ENCODE measurements around the gene SLCO3A1. TPM values are rescaled to one million over a fixed set of nuclear protein-coding genes. Genes with fewer than 3 reads are reported as not detected.

Gene SLCO3A1
- total RNA-seq, 2 donors from 2014 or later = 7.2 to 11.4 TPM

DNA sequence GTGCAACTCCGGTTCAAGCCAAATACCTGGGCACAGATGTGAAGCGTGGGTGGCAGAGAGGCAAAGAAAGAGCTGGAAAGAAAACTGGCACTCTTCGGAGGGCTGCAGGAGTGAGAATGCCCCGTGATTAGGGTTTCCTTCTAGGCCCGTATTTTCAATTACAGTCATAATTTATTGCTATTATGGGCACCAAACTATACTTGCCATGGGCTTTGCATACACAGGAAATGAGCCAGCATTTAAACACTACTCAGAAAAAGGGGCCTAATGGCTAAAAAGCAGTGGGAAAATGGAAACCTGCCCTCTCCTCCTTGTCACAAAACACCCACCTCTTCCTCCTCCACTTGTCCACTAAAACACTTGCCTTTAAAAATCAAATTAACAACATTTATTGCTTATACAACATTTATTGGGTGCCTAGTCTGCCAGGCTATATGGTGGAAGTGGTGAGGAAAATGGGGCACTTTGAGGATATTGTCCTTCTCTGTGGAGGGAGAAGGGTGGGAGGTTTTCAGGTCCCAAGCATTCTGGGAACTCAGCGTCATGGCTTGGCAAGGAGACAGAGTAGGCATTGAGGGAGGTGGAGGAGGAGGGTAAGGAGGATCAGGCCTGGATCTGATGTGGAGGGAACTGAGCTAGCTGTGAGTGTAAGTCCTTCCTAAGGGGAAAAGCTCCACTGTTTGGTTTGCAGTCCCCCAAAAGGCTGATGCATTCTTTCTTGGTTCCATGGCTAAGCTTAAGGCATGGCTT is 160.9 kb downstream of the SLCO3A1 start:
- no peak overlapping the region for H3K27ac ChIP-seq (ENCODE audit: low read depth, low read length)
- no peak for DNase-seq
- no peaks in the 10 kb centered on the region for H3K36me3 Mint-ChIP-seq (ENCODE audit: low read depth)
- WGBS, 2 experiments (ENCODE audit: insufficient coverage in 1 of 2, insufficient read length in 1 of 2) = 95 to 100% methylated on average over 4 to 6 of the region's 6 CpGs
- H3K27me3 Mint-ChIP-seq (ENCODE audit: insufficient read depth) = peaks cover 4% of the 10 kb centered on the region
- no peaks in the 10 kb centered on the region for H3K27me3 ChIP-seq (ENCODE audit: control insufficient read depth, insufficient read depth, low read length, poor library complexity, severe bottlenecking)
- no peaks in the 10 kb centered on the region for H3K4me1 ChIP-seq (ENCODE audit: control insufficient read depth, insufficient read depth, low read length)
- no peaks in the 10 kb centered on the region for H3K36me3 ChIP-seq (ENCODE audit: control insufficient read depth, insufficient read depth, low read length)
- TF ChIP-seq, protein P1, sequence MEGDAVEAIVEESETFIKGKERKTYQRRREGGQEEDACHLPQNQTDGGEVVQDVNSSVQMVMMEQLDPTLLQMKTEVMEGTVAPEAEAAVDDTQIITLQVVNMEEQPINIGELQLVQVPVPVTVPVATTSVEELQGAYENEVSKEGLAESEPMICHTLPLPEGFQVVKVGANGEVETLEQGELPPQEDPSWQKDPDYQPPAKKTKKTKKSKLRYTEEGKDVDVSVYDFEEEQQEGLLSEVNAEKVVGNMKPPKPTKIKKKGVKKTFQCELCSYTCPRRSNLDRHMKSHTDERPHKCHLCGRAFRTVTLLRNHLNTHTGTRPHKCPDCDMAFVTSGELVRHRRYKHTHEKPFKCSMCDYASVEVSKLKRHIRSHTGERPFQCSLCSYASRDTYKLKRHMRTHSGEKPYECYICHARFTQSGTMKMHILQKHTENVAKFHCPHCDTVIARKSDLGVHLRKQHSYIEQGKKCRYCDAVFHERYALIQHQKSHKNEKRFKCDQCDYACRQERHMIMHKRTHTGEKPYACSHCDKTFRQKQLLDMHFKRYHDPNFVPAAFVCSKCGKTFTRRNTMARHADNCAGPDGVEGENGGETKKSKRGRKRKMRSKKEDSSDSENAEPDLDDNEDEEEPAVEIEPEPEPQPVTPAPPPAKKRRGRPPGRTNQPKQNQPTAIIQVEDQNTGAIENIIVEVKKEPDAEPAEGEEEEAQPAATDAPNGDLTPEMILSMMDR (conservative IDR thresholded peaks at IDR 0.05) = no peak
- H3K4me3 Mint-ChIP-seq = no peak overlapping the region
- H3K9me3 ChIP-seq (ENCODE audit: control insufficient read depth, low read length) = no peaks in the 10 kb centered on the region
- H3K9ac ChIP-seq (ENCODE audit: extremely low read depth, low read length, poor library complexity, severe bottlenecking) = no peak overlapping the region
- H3K9me3 Mint-ChIP-seq = no peaks in the 10 kb centered on the region
- H3K27ac Mint-ChIP-seq = no peak overlapping the region
- no peak overlapping the region for H3K4me3 ChIP-seq (ENCODE audit: low read length)
- H3K4me1 Mint-ChIP-seq = peaks cover 8% of the 10 kb centered on the region

DNA sequence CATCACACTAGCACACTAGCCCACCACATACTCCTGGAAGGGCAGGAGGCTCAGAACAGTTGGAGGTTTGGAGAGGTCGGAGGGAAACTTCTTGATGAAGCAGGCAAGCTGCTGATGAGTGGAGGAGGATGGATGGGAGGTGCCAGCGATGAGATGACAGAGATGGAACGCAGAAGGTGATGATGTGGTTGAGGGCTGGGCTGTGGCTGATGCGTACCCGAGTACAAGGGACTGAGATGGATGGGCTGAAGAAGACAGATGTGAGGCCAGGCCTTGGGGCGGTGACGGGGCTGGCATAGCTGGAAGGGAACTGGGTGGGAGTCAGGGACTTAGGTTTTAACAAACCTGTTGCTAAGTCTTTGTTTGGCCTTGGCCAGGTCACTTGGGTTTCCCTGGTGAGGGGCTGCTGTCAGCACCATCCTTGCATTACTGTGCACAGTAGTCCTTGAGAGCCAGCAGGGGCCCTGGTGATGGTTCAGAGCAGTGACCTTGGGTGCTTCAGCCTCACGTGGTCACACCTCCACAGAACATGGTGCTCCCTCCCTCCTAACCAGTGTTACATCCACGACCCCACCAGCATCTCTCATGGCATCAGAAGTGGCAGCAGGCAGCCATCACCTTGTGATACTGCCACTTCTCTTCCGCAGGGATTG is 164.5 kb downstream of the SLCO3A1 start:
- Mint-ChIP-seq H3K27me3 (ENCODE audit: insufficient read depth) (peaks cover 1% of the 10 kb centered on the region), H3K4me3 (no peak overlapping the region), H3K27ac (no peak overlapping the region), H3K36me3 (ENCODE audit: low read depth) (no peaks in the 10 kb centered on the region), H3K9me3 (no peaks in the 10 kb centered on the region), H3K4me1 (no peaks in the 10 kb centered on the region)
- DNase-seq = no peak
- Histone ChIP-seq H3K36me3 (ENCODE audit: control insufficient read depth, insufficient read depth, low read length) (no peaks in the 10 kb centered on the region), H3K27me3 (ENCODE audit: control insufficient read depth, insufficient read depth, low read length, poor library complexity, severe bottlenecking) (no peaks in the 10 kb centered on the region), H3K27ac (ENCODE audit: low read depth, low read length) (no peak overlapping the region), H3K4me3 (ENCODE audit: low read length) (no peak overlapping the region), H3K9ac (ENCODE audit: extremely low read depth, low read length, poor library complexity, severe bottlenecking) (no peak overlapping the region), H3K4me1 (ENCODE audit: control insufficient read depth, insufficient read depth, low read length) (no peaks in the 10 kb centered on the region), H3K9me3 (ENCODE audit: control insufficient read depth, low read length) (no peaks in the 10 kb centered on the region)
- TF ChIP-seq, protein P1 (conservative IDR thresholded peaks at IDR 0.05) = no peak
- 94 to 96% methylated on average over 7 to 10 of the region's 10 CpGs for WGBS, 2 experiments (ENCODE audit: insufficient coverage in 1 of 2, insufficient read length in 1 of 2)

DNA sequence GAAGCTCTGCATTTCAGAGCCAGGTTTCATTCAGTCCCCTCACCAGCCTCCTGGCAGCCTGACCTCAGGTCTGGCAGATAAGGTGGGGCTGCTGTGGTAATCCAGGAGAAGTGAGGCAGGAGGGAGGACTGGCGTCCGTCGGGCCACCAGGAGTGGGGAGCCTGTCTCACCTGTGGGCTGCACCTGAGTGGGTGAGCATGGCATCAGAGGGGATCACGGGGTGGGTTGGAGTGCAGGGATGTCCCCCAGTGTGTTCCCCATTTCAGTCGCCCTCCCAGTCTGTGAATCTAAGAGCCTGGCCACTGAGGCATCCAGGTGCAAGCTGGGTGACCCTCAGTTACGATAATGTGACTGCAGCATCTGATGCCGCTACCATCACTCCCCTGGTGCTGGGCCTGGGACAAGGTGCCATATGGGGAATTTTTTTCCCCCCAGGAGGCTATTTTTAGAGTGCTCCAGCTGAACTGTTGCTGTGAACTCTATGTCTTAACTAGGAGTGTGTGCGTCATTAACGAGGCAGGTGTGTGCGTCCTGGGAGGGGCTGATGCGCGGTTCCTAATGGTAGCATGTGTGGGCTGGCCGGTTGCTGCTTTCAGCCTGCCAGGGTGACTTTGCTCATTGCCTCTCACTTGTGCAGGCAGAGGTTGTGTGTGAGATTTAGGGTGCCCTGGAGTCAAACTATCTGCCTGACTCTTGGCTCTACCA is 165.2 kb downstream of the SLCO3A1 start:
- Histone ChIP-seq H3K27me3 (ENCODE audit: control insufficient read depth, insufficient read depth, low read length, poor library complexity, severe bottlenecking) (no peaks in the 10 kb centered on the region), H3K4me1 (ENCODE audit: control insufficient read depth, insufficient read depth, low read length) (no peaks in the 10 kb centered on the region), H3K27ac (ENCODE audit: low read depth, low read length) (no peak overlapping the region), H3K9me3 (ENCODE audit: control insufficient read depth, low read length) (no peaks in the 10 kb centered on the region), H3K36me3 (ENCODE audit: control insufficient read depth, insufficient read depth, low read length) (no peaks in the 10 kb centered on the region), H3K9ac (ENCODE audit: extremely low read depth, low read length, poor library complexity, severe bottlenecking) (no peak overlapping the region), H3K4me3 (ENCODE audit: low read length) (no peak overlapping the region)
- TF ChIP-seq, protein P1 (conservative IDR thresholded peaks at IDR 0.05) = no peak
- no peak for DNase-seq
- peaks cover 1% of the 10 kb centered on the region for H3K27me3 Mint-ChIP-seq (ENCODE audit: insufficient read depth)
- no peak overlapping the region for H3K4me3 Mint-ChIP-seq
- no peaks in the 10 kb centered on the region for H3K36me3 Mint-ChIP-seq (ENCODE audit: low read depth)
- no peak overlapping the region for H3K27ac Mint-ChIP-seq
- H3K4me1 Mint-ChIP-seq = no peaks in the 10 kb centered on the region
- no peaks in the 10 kb centered on the region for H3K9me3 Mint-ChIP-seq
- 94 to 100% methylated on average over 7 to 13 of the region's 13 CpGs for WGBS, 2 experiments (ENCODE audit: insufficient coverage in 1 of 2, insufficient read length in 1 of 2)

Measured in endodermal cell (in vitro differentiated cells).